ENCODE measurements around the gene CACNA1B. TPM values are rescaled to one million over a fixed set of nuclear protein-coding genes. Genes with fewer than 3 reads are reported as not detected.
"Not testable (repeated sequence)": the region's sequence is repeated elsewhere in the genome, so short reads cannot be mapped to it uniquely, and the experiment has no call there.

CACNA1B gene
- not detected in 2 replicates for total RNA-seq (2014; rRNA removed; shearing (Covaris generic); ENCODE audit: low replicate concordance)

GRCh38 chr9:137877506-137878122, at the start of gene CACNA1B:
Gene CACNA1B (plus strand): TSS chr9:137877782. CDS start chr9:137877934, 152 bp downstream.
- H3K9me3 ChIP-seq (ENCODE audit: low read length); H4K20me1 ChIP-seq (ENCODE audit: insufficient read depth, low read depth, low read length); H3K27ac ChIP-seq (ENCODE audit: low read length); H3K9me2 ChIP-seq (replicated peaks; ENCODE audit: insufficient read depth, low read length); H2AFZ ChIP-seq (ENCODE audit: low read length); DNase-seq; H3K27me3 ChIP-seq (ENCODE audit: low read length); H3K4me1 ChIP-seq (ENCODE audit: low read length); H3K4me3 ChIP-seq (ENCODE audit: low read length); H3K9ac ChIP-seq (ENCODE audit: low read length); H3K36me3 ChIP-seq (ENCODE audit: insufficient read depth, low read length); H3K4me2 ChIP-seq (ENCODE audit: low read depth, low read length, poor library complexity, severe bottlenecking); H3K79me2 ChIP-seq (ENCODE audit: low read length): not testable (repeated sequence)

- 0 out of 2 replicates have a peak, but pooled peaks cover 6% of the 10 kb centered on the region for H3K79me2 ChIP-seq (ENCODE audit: low read length)
Observed at GRCh38 chr9:137827908-137828526, 49.6 kb upstream of the CACNA1B start.

GRCh38 chr9:137828527-137829259, 48.9 kb upstream of the CACNA1B start:
- H3K36me3 ChIP-seq (ENCODE audit: insufficient read depth, low read length), result peaks cover 25% of the 10 kb centered on the region
- H4K20me1 ChIP-seq (ENCODE audit: insufficient read depth, low read depth, low read length), result no peaks in the 10 kb centered on the region
- no peak overlapping the region for H3K9ac ChIP-seq (ENCODE audit: low read length)

More at GRCh38 chr9:137827908-137828526, 49.6 kb upstream of the CACNA1B start:
- H3K27me3 ChIP-seq (ENCODE audit: low read length), result no peaks in the 10 kb centered on the region
- H4K20me1 ChIP-seq (ENCODE audit: insufficient read depth, low read depth, low read length), result no peaks in the 10 kb centered on the region
- H3K9me3 ChIP-seq (ENCODE audit: low read length), result no peaks in the 10 kb centered on the region
- no peak overlapping the region for H3K4me3 ChIP-seq (ENCODE audit: low read length)
- H3K9ac ChIP-seq (ENCODE audit: low read length), result no peak overlapping the region
- H3K36me3 ChIP-seq (ENCODE audit: insufficient read depth, low read length), result peaks cover 25% of the 10 kb centered on the region
- H3K27ac ChIP-seq (ENCODE audit: low read length), result no peak overlapping the region
- no peaks in the 10 kb centered on the region for H3K4me1 ChIP-seq (ENCODE audit: low read length)
- no peak overlapping the region for H2AFZ ChIP-seq (ENCODE audit: low read length)
- H3K9me2 ChIP-seq (replicated peaks; ENCODE audit: insufficient read depth, low read length), result no peaks in the 10 kb centered on the region
- peak; percentile 2 for DNase-seq
- no peak overlapping the region for H3K4me2 ChIP-seq (ENCODE audit: low read depth, low read length, poor library complexity, severe bottlenecking)

GRCh38 chr9:137829260-137829996, 48.2 kb upstream of the CACNA1B start:
- Histone ChIP-seq H2AFZ (ENCODE audit: low read length) (no peak overlapping the region), H3K36me3 (ENCODE audit: insufficient read depth, low read length) (peaks cover 18% of the 10 kb centered on the region), H3K9me2 (replicated peaks; ENCODE audit: insufficient read depth, low read length) (no peaks in the 10 kb centered on the region), H3K27me3 (ENCODE audit: low read length) (no peaks in the 10 kb centered on the region), H3K4me1 (ENCODE audit: low read length) (no peaks in the 10 kb centered on the region), H3K9ac (ENCODE audit: low read length) (no peak overlapping the region), H3K4me3 (ENCODE audit: low read length) (no peak overlapping the region), H3K27ac (ENCODE audit: low read length) (no peak overlapping the region), H3K4me2 (ENCODE audit: low read depth, low read length, poor library complexity, severe bottlenecking) (no peak overlapping the region), H4K20me1 (ENCODE audit: insufficient read depth, low read depth, low read length) (no peaks in the 10 kb centered on the region), H3K9me3 (ENCODE audit: low read length) (no peaks in the 10 kb centered on the region), H3K79me2 (ENCODE audit: low read length) (0 out of 2 replicates have a peak, but pooled peaks cover 6% of the 10 kb centered on the region)
- peak; percentile 20 for DNase-seq

More at GRCh38 chr9:137828527-137829259, 48.9 kb upstream of the CACNA1B start:
- no peaks in the 10 kb centered on the region for H3K9me2 ChIP-seq (replicated peaks; ENCODE audit: insufficient read depth, low read length)
- H3K9me3 ChIP-seq (ENCODE audit: low read length), result no peaks in the 10 kb centered on the region
- H3K4me1 ChIP-seq (ENCODE audit: low read length), result no peaks in the 10 kb centered on the region
- H2AFZ ChIP-seq (ENCODE audit: low read length), result no peak overlapping the region
- 0 out of 2 replicates have a peak, but pooled peaks cover 6% of the 10 kb centered on the region for H3K79me2 ChIP-seq (ENCODE audit: low read length)
- no peak overlapping the region for H3K27ac ChIP-seq (ENCODE audit: low read length)
- peak; percentile 61 for DNase-seq
- no peak overlapping the region for H3K4me3 ChIP-seq (ENCODE audit: low read length)
- no peaks in the 10 kb centered on the region for H3K27me3 ChIP-seq (ENCODE audit: low read length)
- H3K4me2 ChIP-seq (ENCODE audit: low read depth, low read length, poor library complexity, severe bottlenecking), result no peak overlapping the region

GRCh38 chr9:137832191-137832700, 45.3 kb upstream of the CACNA1B start:
- peak; percentile 24 for DNase-seq
- Histone ChIP-seq H4K20me1 (ENCODE audit: insufficient read depth, low read depth, low read length) (no peaks in the 10 kb centered on the region), H3K36me3 (ENCODE audit: insufficient read depth, low read length) (peaks cover 10% of the 10 kb centered on the region), H3K9me3 (ENCODE audit: low read length) (no peaks in the 10 kb centered on the region), H3K4me2 (ENCODE audit: low read depth, low read length, poor library complexity, severe bottlenecking) (no peak overlapping the region), H3K9me2 (replicated peaks; ENCODE audit: insufficient read depth, low read length) (no peaks in the 10 kb centered on the region), H3K79me2 (ENCODE audit: low read length) (0 out of 2 replicates have a peak, but pooled peaks cover 2% of the 10 kb centered on the region), H3K4me1 (ENCODE audit: low read length) (no peaks in the 10 kb centered on the region), H3K27ac (ENCODE audit: low read length) (no peak overlapping the region), H3K27me3 (ENCODE audit: low read length) (no peaks in the 10 kb centered on the region), H3K4me3 (ENCODE audit: low read length) (no peak overlapping the region), H3K9ac (ENCODE audit: low read length) (no peak overlapping the region), H2AFZ (ENCODE audit: low read length) (no peak overlapping the region)

GRCh38 chr9:137832830-137833590, 44.6 kb upstream of the CACNA1B start:
- Histone ChIP-seq H3K4me1 (ENCODE audit: low read length) (no peaks in the 10 kb centered on the region), H3K27ac (ENCODE audit: low read length) (no peak overlapping the region), H4K20me1 (ENCODE audit: insufficient read depth, low read depth, low read length) (no peaks in the 10 kb centered on the region), H3K9me2 (replicated peaks; ENCODE audit: insufficient read depth, low read length) (no peaks in the 10 kb centered on the region), H3K27me3 (ENCODE audit: low read length) (no peaks in the 10 kb centered on the region), H2AFZ (ENCODE audit: low read length) (no peak overlapping the region), H3K4me2 (ENCODE audit: low read depth, low read length, poor library complexity, severe bottlenecking) (no peak overlapping the region), H3K4me3 (ENCODE audit: low read length) (no peak overlapping the region), H3K79me2 (ENCODE audit: low read length) (0 out of 2 replicates have a peak, but pooled peaks cover 2% of the 10 kb centered on the region), H3K36me3 (ENCODE audit: insufficient read depth, low read length) (peaks cover 10% of the 10 kb centered on the region), H3K9ac (ENCODE audit: low read length) (no peak overlapping the region), H3K9me3 (ENCODE audit: low read length) (no peaks in the 10 kb centered on the region)
- no peak for DNase-seq

GRCh38 chr9:137833721-137834613, 43.6 kb upstream of the CACNA1B start:
- no peak overlapping the region for H3K4me2 ChIP-seq (ENCODE audit: low read depth, low read length, poor library complexity, severe bottlenecking)
- H3K36me3 ChIP-seq (ENCODE audit: insufficient read depth, low read length), result peaks cover 10% of the 10 kb centered on the region
- no peak overlapping the region for H3K9ac ChIP-seq (ENCODE audit: low read length)

More at GRCh38 chr9:137833721-137834613, 43.6 kb upstream of the CACNA1B start:
- Histone ChIP-seq H4K20me1 (ENCODE audit: insufficient read depth, low read depth, low read length) (no peaks in the 10 kb centered on the region), H3K9me2 (replicated peaks; ENCODE audit: insufficient read depth, low read length) (no peaks in the 10 kb centered on the region), H2AFZ (ENCODE audit: low read length) (no peak overlapping the region), H3K79me2 (ENCODE audit: low read length) (0 out of 2 replicates have a peak, but pooled peaks cover 2% of the 10 kb centered on the region), H3K27ac (ENCODE audit: low read length) (no peak overlapping the region), H3K4me3 (ENCODE audit: low read length) (no peak overlapping the region), H3K9me3 (ENCODE audit: low read length) (no peaks in the 10 kb centered on the region), H3K27me3 (ENCODE audit: low read length) (no peaks in the 10 kb centered on the region), H3K4me1 (ENCODE audit: low read length) (no peaks in the 10 kb centered on the region)
- no peak for DNase-seq

Measured in Karpas-422 (cell line).